ENCODE data around the gene ARHGAP1. TPM values are rescaled to one million over a fixed set of nuclear protein-coding genes. Genes with fewer than 3 reads are reported as not detected.

The ARHGAP1 gene
- total RNA-seq, 2 experiments from 2014 or later, result 16.3 to 42.6 TPM

- Histone ChIP-seq H3K79me2 (ENCODE audit: insufficient read depth, low read depth, low read length) (no peaks in the 10 kb centered on the region), H3K9me2 (ENCODE audit: insufficient read depth, low read length) (no peaks in the 10 kb centered on the region), H3K9me3 (ENCODE audit: low read length) (no peaks in the 10 kb centered on the region), H2AFZ (ENCODE audit: low read length) (no peak overlapping the region), H3K36me3 (ENCODE audit: insufficient read depth, low read length) (peaks cover 54% of the 10 kb centered on the region), H3K4me3 (ENCODE audit: low read depth, low read length, poor library complexity, severe bottlenecking) (no peak overlapping the region), H4K20me1 (ENCODE audit: insufficient read depth, low read length) (no peaks in the 10 kb centered on the region), H3K27ac (ENCODE audit: low read depth, low read length, poor library complexity, severe bottlenecking) (no peak overlapping the region), H3K4me1 (ENCODE audit: insufficient read depth, low read length, poor library complexity, severe bottlenecking) (no peaks in the 10 kb centered on the region), H3K4me2 (ENCODE audit: low read length) (no peak overlapping the region)
- CTCF ChIA-PET (ENCODE audit: unreplicated experiment), result no interaction called here
- intact Hi-C loops (cut with micrococcal nuclease; ENCODE audit: unreplicated experiment), result no loop called here
- no peak for DNase-seq (ENCODE audit: low spot score)
- POLR2A ChIA-PET, result interaction anchor here (0.7 kb wide), 2 partner anchors 15 to 517 kb away, joined by 4 to 5 read pairs; no protein-coding TSS in a partner anchor
- BruUV-seq (replicated peaks), result no TSS peak
- TF ChIP-seq EZH2phosphoT487 (IDR thresholded peaks at IDR 0.05; ENCODE audit: borderline replicate concordance, low read depth, low read length), result no peak
Measured at GRCh38 chr11:46659908-46660307, 40.5 kb downstream of the ARHGAP1 start.

- POLR2A ChIA-PET, result no interaction called here
- no peak overlapping the region for H2AFZ ChIP-seq (ENCODE audit: low read length)
- peaks cover 53% of the 10 kb centered on the region for H3K36me3 ChIP-seq (ENCODE audit: insufficient read depth, low read length)
- H3K9me2 ChIP-seq (ENCODE audit: insufficient read depth, low read length), result no peaks in the 10 kb centered on the region
- no peak overlapping the region for H3K27ac ChIP-seq (ENCODE audit: low read depth, low read length, poor library complexity, severe bottlenecking)
- no peaks in the 10 kb centered on the region for H4K20me1 ChIP-seq (ENCODE audit: insufficient read depth, low read length)
- no peak for TF ChIP-seq EZH2phosphoT487 (IDR thresholded peaks at IDR 0.05; ENCODE audit: borderline replicate concordance, low read depth, low read length)
- TF ChIP-seq, protein P1, sequence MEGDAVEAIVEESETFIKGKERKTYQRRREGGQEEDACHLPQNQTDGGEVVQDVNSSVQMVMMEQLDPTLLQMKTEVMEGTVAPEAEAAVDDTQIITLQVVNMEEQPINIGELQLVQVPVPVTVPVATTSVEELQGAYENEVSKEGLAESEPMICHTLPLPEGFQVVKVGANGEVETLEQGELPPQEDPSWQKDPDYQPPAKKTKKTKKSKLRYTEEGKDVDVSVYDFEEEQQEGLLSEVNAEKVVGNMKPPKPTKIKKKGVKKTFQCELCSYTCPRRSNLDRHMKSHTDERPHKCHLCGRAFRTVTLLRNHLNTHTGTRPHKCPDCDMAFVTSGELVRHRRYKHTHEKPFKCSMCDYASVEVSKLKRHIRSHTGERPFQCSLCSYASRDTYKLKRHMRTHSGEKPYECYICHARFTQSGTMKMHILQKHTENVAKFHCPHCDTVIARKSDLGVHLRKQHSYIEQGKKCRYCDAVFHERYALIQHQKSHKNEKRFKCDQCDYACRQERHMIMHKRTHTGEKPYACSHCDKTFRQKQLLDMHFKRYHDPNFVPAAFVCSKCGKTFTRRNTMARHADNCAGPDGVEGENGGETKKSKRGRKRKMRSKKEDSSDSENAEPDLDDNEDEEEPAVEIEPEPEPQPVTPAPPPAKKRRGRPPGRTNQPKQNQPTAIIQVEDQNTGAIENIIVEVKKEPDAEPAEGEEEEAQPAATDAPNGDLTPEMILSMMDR (conservative IDR thresholded peaks at IDR 0.05; ENCODE audit: low read length), result no peak
- H3K4me3 ChIP-seq (ENCODE audit: low read depth, low read length, poor library complexity, severe bottlenecking), result no peak overlapping the region
- H3K79me2 ChIP-seq (ENCODE audit: insufficient read depth, low read depth, low read length), result no peaks in the 10 kb centered on the region
- H3K4me1 ChIP-seq (ENCODE audit: insufficient read depth, low read length, poor library complexity, severe bottlenecking), result no peaks in the 10 kb centered on the region
- CTCF ChIA-PET (ENCODE audit: unreplicated experiment), result no interaction called here
- intact Hi-C loops (cut with micrococcal nuclease; ENCODE audit: unreplicated experiment), result no loop called here
- no TSS peak for BruUV-seq (replicated peaks)
- no peak for DNase-seq (ENCODE audit: low spot score)
- H3K9me3 ChIP-seq (ENCODE audit: low read length), result no peaks in the 10 kb centered on the region
- H3K4me2 ChIP-seq (ENCODE audit: low read length), result no peak overlapping the region
Measured at GRCh38 chr11:46658259-46658658, 42.2 kb downstream of the ARHGAP1 start.

- Histone ChIP-seq H3K9me2 (ENCODE audit: insufficient read depth, low read length) (no peaks in the 10 kb centered on the region), H4K20me1 (ENCODE audit: insufficient read depth, low read length) (no peaks in the 10 kb centered on the region), H3K4me2 (ENCODE audit: low read length) (no peak overlapping the region), H3K79me2 (ENCODE audit: insufficient read depth, low read depth, low read length) (no peaks in the 10 kb centered on the region), H3K36me3 (ENCODE audit: insufficient read depth, low read length) (peaks cover 57% of the 10 kb centered on the region), H3K4me3 (ENCODE audit: low read depth, low read length, poor library complexity, severe bottlenecking) (no peak overlapping the region), H3K4me1 (ENCODE audit: insufficient read depth, low read length, poor library complexity, severe bottlenecking) (no peaks in the 10 kb centered on the region), H3K27ac (ENCODE audit: low read depth, low read length, poor library complexity, severe bottlenecking) (no peak overlapping the region), H2AFZ (ENCODE audit: low read length) (no peak overlapping the region), H3K9me3 (ENCODE audit: low read length) (no peaks in the 10 kb centered on the region)
- DNase-seq (ENCODE audit: low spot score), result no peak
- no TSS peak for BruUV-seq (replicated peaks)
- intact Hi-C loops (cut with micrococcal nuclease; ENCODE audit: unreplicated experiment), result no loop called here
- no peak for TF ChIP-seq EZH2phosphoT487 (IDR thresholded peaks at IDR 0.05; ENCODE audit: borderline replicate concordance, low read depth, low read length)
- TF ChIP-seq, protein P1 (conservative IDR thresholded peaks at IDR 0.05; ENCODE audit: low read length), result no peak
- ChIA-PET POLR2A (no interaction called here), CTCF (ENCODE audit: unreplicated experiment) (no interaction called here)
Measured at GRCh38 chr11:46657186-46657585, 43.2 kb downstream of the ARHGAP1 start.
